Type B pancreatic cell (in vitro differentiated cells): Measurements from ENCODE around the gene DPH1. TPM values are rescaled to one million over a fixed set of nuclear protein-coding genes. Genes with fewer than 3 reads are reported as not detected.
"Not testable (repeated sequence)": the region's sequence is repeated elsewhere in the genome, so short reads cannot be mapped to it uniquely, and the experiment has no call there.

Source experiments
- DNase-seq: peaks from one replicate; pipeline ENCODE4 v3.0.0; 2021; ENCODE audit warnings: mixed read lengths; ENCODE audit not compliant: unreplicated experiment; ENCODE audit errors: extremely low spot score
- H3K27ac Mint-ChIP-seq: 2 replicates; pipeline ENCODE4 v1.8.0; 2021; ENCODE audit warnings: mild to moderate bottlenecking, mixed read lengths
- H3K27me3 Mint-ChIP-seq: 2 replicates; pipeline ENCODE4 v1.8.0; 2021; ENCODE audit warnings: mixed read lengths
- H3K36me3 Mint-ChIP-seq: 2 replicates; pipeline ENCODE4 v1.8.0; 2021; ENCODE audit warnings: mixed read lengths
- H3K4me1 Mint-ChIP-seq: one replicate; pipeline ENCODE4 v1.8.0; 2021; ENCODE audit warnings: mixed read lengths; ENCODE audit not compliant: unreplicated experiment
- H3K4me3 Mint-ChIP-seq: 2 replicates; pipeline ENCODE4 v1.8.0; 2021; ENCODE audit warnings: mild to moderate bottlenecking, mixed read lengths
- H3K9me3 Mint-ChIP-seq: 2 replicates; pipeline ENCODE4 v1.8.0; 2021; ENCODE audit warnings: mixed read lengths
- CTCF ChIP-seq: fragments of 200-600 bp; sonication (generic); conservative IDR thresholded peaks from 2 replicates; pipeline ENCODE4 v1.5.0; 2021; ENCODE audit warnings: antibody characterized with exemption, mild to moderate bottlenecking
- total RNA-seq: library from RNA; stranded (reverse); gene quantifications from 2 replicates; pipeline ENCODE4 v1.2.1, GENCODE V29; 2021; ENCODE audit warnings: low replicate concordance

Gene DPH1
- total RNA-seq, 1 donor from 2014 or later = 57.1 TPM

GRCh38 chr17:2011411-2012371 lies 18.3 kb upstream of the DPH1 start:
- Mint-ChIP-seq H3K9me3 (no peaks in the 10 kb centered on the region), H3K4me3 (no peak overlapping the region), H3K4me1 (peaks cover 13% of the 10 kb centered on the region), H3K27ac (peak overlapping the region; percentile 56), H3K27me3 (peaks cover 3% of the 10 kb centered on the region), H3K36me3 (no peaks in the 10 kb centered on the region)
- no peak for DNase-seq
- TF ChIP-seq CTCF = no peak

- Mint-ChIP-seq H3K27me3 (peaks cover 8% of the 10 kb centered on the region), H3K36me3 (no peaks in the 10 kb centered on the region), H3K4me1 (peaks cover 13% of the 10 kb centered on the region), H3K9me3 (no peaks in the 10 kb centered on the region), H3K27ac (no peak overlapping the region), H3K4me3 (no peak overlapping the region)
- no peak for DNase-seq
- TF ChIP-seq CTCF = no peak
These were observed 17.5 kb upstream of the DPH1 start for GRCh38 chr17:2012499-2012898.

GRCh38 chr17:2013220-2013993 lies 16.5 kb upstream of the DPH1 start:
- DNase-seq, H3K36me3 Mint-ChIP-seq, H3K4me3 Mint-ChIP-seq, H3K9me3 Mint-ChIP-seq, H3K27ac Mint-ChIP-seq: not testable (repeated sequence)
- H3K4me1 Mint-ChIP-seq = peaks cover 22% of the 10 kb centered on the region
- H3K27me3 Mint-ChIP-seq = peaks cover 17% of the 10 kb centered on the region

GRCh38 chr17:2013994-2014317 lies 16.0 kb upstream of the DPH1 start:
- no peak for TF ChIP-seq CTCF
- Mint-ChIP-seq H3K27me3 (peaks cover 22% of the 10 kb centered on the region), H3K27ac (no peak overlapping the region), H3K4me1 (peaks cover 26% of the 10 kb centered on the region), H3K4me3 (no peak overlapping the region), H3K9me3 (no peaks in the 10 kb centered on the region), H3K36me3 (no peaks in the 10 kb centered on the region)
- no peak for DNase-seq

- H3K36me3 Mint-ChIP-seq = no peaks in the 10 kb centered on the region
- TF ChIP-seq CTCF = no peak
- DNase-seq = no peak
- no peak overlapping the region for H3K4me3 Mint-ChIP-seq
- H3K27me3 Mint-ChIP-seq = peaks cover 35% of the 10 kb centered on the region
- no peak overlapping the region for H3K27ac Mint-ChIP-seq
- peaks cover 32% of the 10 kb centered on the region for H3K4me1 Mint-ChIP-seq
- H3K9me3 Mint-ChIP-seq = no peaks in the 10 kb centered on the region
These were observed 14.6 kb upstream of the DPH1 start for GRCh38 chr17:2015314-2015713.

- Mint-ChIP-seq H3K9me3 (no peaks in the 10 kb centered on the region), H3K4me1 (peaks cover 33% of the 10 kb centered on the region), H3K4me3 (no peak overlapping the region), H3K36me3 (no peaks in the 10 kb centered on the region), H3K27me3 (peaks cover 44% of the 10 kb centered on the region), H3K27ac (no peak overlapping the region)
- no peak for TF ChIP-seq CTCF
- no peak for DNase-seq
These were observed 13.5 kb upstream of the DPH1 start for GRCh38 chr17:2016494-2016893.
